ENCODE measurements around the gene LCN2.

Gene LCN2

GRCh38 chr9:128115187-128116103 is 33.8 kb upstream of the LCN2 start:
- no peak for DNase-seq

- no peak for DNase-seq
These were observed 32.9 kb upstream of the LCN2 start for GRCh38 chr9:128116104-128117083.

- DNase-seq = peak; percentile 99
These were observed 31.4 kb upstream of the LCN2 start for GRCh38 chr9:128117613-128118471.

- DNase-seq = no peak
These were observed 30.8 kb upstream of the LCN2 start for GRCh38 chr9:128118472-128118857.

GRCh38 chr9:128118971-128119665 is 30.1 kb upstream of the LCN2 start:
- DNase-seq = no peak

- no peak for DNase-seq
These were observed 29.1 kb upstream of the LCN2 start for GRCh38 chr9:128120061-128120740.

- no peak for DNase-seq
These were observed 28.4 kb upstream of the LCN2 start for GRCh38 chr9:128120741-128121465.

GRCh38 chr9:128121466-128121810 is 27.8 kb upstream of the LCN2 start:
- DNase-seq = no peak

- DNase-seq = no peak
These were observed 27.1 kb upstream of the LCN2 start for GRCh38 chr9:128121924-128122808.

- no peak for DNase-seq
These were observed 26.5 kb upstream of the LCN2 start for GRCh38 chr9:128122809-128123175.

- no peak for DNase-seq
These were observed 25.7 kb upstream of the LCN2 start for GRCh38 chr9:128123451-128124080.

- DNase-seq = no peak
These were observed 24.8 kb upstream of the LCN2 start for GRCh38 chr9:128124451-128124850.

- peak; percentile 34 for DNase-seq
These were observed 24.2 kb upstream of the LCN2 start for GRCh38 chr9:128124873-128125579.

- DNase-seq = no peak
These were observed 23.5 kb upstream of the LCN2 start for GRCh38 chr9:128125580-128126354.

- DNase-seq = peak; percentile 85
These were observed 21.7 kb upstream of the LCN2 start, which contains the start of gene PTGES2 for GRCh38 chr9:128127568-128127989. Gene PTGES2, minus strand, starts transcription at chr9:128127729. Its CDS starts 12 bp downstream, at chr9:128127717.

- DNase-seq = peak; percentile 79
These were observed 21.0 kb upstream of the LCN2 start for GRCh38 chr9:128127990-128128835.
